ENCODE data around the gene KIF24. TPM values are rescaled to one million over a fixed set of nuclear protein-coding genes. Genes with fewer than 3 reads are reported as not detected.

The KIF24 gene
- polyA plus RNA-seq (2012; ENCODE audit: insufficient read length, low read depth) = 1.2 TPM

DNA sequence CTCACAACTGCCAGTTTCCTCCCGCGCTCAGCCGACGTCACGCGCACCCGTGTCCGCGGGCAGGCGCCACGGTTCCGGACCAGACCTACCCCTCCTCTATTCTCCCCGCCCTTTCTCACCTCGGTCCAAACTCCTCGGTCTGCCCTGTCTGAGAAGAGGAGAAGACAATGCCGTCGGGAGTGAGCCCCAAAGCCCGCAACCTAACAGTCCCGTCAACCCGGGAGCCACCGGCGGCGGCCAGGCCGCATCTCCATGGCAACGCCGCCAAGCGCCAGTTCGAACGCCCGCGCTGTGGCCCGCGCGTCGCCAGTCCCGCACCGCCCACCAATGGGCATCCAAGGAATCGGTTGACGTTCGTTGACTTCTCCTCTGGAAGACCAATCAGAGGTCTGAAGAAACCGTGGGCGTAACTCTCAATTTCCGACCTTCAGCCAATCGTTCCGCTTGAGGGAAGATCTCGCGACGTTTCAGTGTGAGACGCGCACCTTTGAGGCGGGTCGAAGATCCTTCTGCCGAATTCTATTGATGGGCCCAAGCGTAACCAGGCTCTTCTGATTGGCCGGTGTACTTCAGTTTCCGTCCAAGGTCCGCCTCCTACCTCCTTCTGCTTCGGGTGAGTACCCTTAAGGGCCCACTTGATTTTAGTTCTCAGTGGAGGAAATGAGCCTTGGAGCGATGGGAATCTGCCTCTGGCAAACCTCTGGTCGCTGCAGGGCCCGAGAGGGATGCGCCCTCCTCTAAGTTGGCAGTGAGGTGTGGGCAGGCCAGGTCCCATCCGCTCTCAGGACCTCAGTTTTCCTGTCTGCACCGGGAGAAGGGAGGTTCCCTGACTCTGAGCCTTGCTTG is at the start of gene KIF24, which contains the start of gene NUDT2:
KIF24 (minus strand) TSS at position 282 of the 846 bp plus-strand sequence. CDS start 17,922 bp downstream, outside the sequence.
NUDT2 (plus strand) TSS at position 583 of the 846 bp plus-strand sequence. CDS start 9,471 bp downstream, outside the sequence.
- TF ChIP-seq SIN3A (IDR thresholded peaks at IDR 0.05; ENCODE audit: borderline replicate concordance, insufficient read depth, low read length) (peak; percentile 68; the same call in 1 of the 2 replicates), FOXP2 (optimal IDR thresholded peaks at IDR 0.05; ENCODE audit: borderline replicate concordance, extremely low read depth, extremely low read length, insufficient read depth) (no peak), TAF1 (IDR thresholded peaks at IDR 0.05; ENCODE audit: borderline replicate concordance, insufficient read depth, low read length) (peak; percentile 81; the same call in 1 of the 2 replicates), POLR2AphosphoS5 (IDR thresholded peaks at IDR 0.05; ENCODE audit: low read depth, low read length) (peak; percentile 91)
- TF ChIP-seq, protein P1, sequence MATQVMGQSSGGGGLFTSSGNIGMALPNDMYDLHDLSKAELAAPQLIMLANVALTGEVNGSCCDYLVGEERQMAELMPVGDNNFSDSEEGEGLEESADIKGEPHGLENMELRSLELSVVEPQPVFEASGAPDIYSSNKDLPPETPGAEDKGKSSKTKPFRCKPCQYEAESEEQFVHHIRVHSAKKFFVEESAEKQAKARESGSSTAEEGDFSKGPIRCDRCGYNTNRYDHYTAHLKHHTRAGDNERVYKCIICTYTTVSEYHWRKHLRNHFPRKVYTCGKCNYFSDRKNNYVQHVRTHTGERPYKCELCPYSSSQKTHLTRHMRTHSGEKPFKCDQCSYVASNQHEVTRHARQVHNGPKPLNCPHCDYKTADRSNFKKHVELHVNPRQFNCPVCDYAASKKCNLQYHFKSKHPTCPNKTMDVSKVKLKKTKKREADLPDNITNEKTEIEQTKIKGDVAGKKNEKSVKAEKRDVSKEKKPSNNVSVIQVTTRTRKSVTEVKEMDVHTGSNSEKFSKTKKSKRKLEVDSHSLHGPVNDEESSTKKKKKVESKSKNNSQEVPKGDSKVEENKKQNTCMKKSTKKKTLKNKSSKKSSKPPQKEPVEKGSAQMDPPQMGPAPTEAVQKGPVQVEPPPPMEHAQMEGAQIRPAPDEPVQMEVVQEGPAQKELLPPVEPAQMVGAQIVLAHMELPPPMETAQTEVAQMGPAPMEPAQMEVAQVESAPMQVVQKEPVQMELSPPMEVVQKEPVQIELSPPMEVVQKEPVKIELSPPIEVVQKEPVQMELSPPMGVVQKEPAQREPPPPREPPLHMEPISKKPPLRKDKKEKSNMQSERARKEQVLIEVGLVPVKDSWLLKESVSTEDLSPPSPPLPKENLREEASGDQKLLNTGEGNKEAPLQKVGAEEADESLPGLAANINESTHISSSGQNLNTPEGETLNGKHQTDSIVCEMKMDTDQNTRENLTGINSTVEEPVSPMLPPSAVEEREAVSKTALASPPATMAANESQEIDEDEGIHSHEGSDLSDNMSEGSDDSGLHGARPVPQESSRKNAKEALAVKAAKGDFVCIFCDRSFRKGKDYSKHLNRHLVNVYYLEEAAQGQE (IDR thresholded peaks at IDR 0.05; ENCODE audit: insufficient read depth in 1 of 2, low read depth in 2 of 2, low read length in 2 of 2) = no peak

DNA sequence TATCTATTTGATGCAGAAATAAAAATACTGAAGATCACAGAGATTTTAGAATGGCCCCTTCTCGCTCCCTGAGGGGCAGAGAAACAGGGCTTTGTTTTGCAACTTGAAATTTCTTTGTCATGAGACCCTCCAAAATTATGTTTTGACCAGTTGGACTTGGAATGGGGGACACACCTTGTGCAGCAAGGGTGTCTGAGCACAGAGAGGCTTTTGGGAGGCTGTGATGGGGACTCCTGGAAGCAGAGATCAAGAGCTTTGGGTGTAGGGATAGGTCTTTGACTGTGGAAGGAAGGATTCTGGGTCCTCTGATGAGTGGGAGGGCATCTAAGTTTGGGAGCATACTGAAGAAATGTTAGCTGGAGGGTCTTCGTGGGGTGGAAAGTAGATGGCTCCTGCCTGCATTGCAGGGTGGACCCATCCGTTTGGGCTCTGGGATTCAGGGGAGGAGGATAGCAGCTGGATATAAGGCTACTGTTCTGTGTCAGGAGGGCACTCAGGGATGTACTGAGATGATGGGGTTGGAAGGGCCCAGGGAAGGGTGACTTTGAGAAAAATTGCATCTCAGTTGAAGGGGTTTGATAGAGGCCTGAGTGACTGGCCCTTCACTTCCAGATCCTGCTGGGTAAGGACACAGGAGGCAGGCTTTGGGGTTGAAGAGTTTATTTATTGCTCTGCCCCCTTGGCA is 49.5 kb upstream of the KIF24 start:
- TF ChIP-seq POLR2AphosphoS5 (IDR thresholded peaks at IDR 0.05; ENCODE audit: low read depth, low read length) (no peak), TAF1 (IDR thresholded peaks at IDR 0.05; ENCODE audit: borderline replicate concordance, insufficient read depth, low read length) (no peak), SIN3A (IDR thresholded peaks at IDR 0.05; ENCODE audit: borderline replicate concordance, insufficient read depth, low read length) (no peak), FOXP2 (optimal IDR thresholded peaks at IDR 0.05; ENCODE audit: borderline replicate concordance, extremely low read depth, extremely low read length, insufficient read depth) (no peak)
- TF ChIP-seq, protein P1 (IDR thresholded peaks at IDR 0.05; ENCODE audit: insufficient read depth in 1 of 2, low read depth in 2 of 2, low read length in 2 of 2) = no peak

- TF ChIP-seq TAF1 (IDR thresholded peaks at IDR 0.05; ENCODE audit: borderline replicate concordance, insufficient read depth, low read length) (no peak), POLR2AphosphoS5 (IDR thresholded peaks at IDR 0.05; ENCODE audit: low read depth, low read length) (no peak), SIN3A (IDR thresholded peaks at IDR 0.05; ENCODE audit: borderline replicate concordance, insufficient read depth, low read length) (no peak), FOXP2 (optimal IDR thresholded peaks at IDR 0.05; ENCODE audit: borderline replicate concordance, extremely low read depth, extremely low read length, insufficient read depth) (no peak)
- TF ChIP-seq, protein P1 (IDR thresholded peaks at IDR 0.05; ENCODE audit: insufficient read depth in 1 of 2, low read depth in 2 of 2, low read length in 2 of 2) = no peak
These were observed 48.3 kb upstream of the KIF24 start for GRCh38 chr9:34377404-34377746.

- TF ChIP-seq FOXP2 (optimal IDR thresholded peaks at IDR 0.05; ENCODE audit: borderline replicate concordance, extremely low read depth, extremely low read length, insufficient read depth) = peak; percentile 17
- no peak for TF ChIP-seq SIN3A (IDR thresholded peaks at IDR 0.05; ENCODE audit: borderline replicate concordance, insufficient read depth, low read length)
- peak; percentile 58; the same call in 1 of the 2 replicates for TF ChIP-seq POLR2AphosphoS5 (IDR thresholded peaks at IDR 0.05; ENCODE audit: low read depth, low read length)
These were observed 47.7 kb upstream of the KIF24 start, which contains the start of gene MYORG for GRCh38 chr9:34376596-34377403. Gene MYORG (minus strand): TSS chr9:34376898. CDS start chr9:34372943, 3,955 bp downstream.

All from PFSK-1 (cell line).